ENCODE results near the gene ROCK2. TPM values are rescaled to one million over a fixed set of nuclear protein-coding genes. Genes with fewer than 3 reads are reported as not detected.

The ROCK2 gene
- total RNA-seq, 3 donors from 2014 or later (not counting 1 experiment from before 2014, with no cell fraction given), result 19.9 to 28.2 (median 21.9) TPM

GRCh38 chr2:11160256-11160655 lies 184.2 kb downstream of the ROCK2 start:
- intact Hi-C loops (cut with micrococcal nuclease), result no loop called here
- TF ChIP-seq, protein P1, sequence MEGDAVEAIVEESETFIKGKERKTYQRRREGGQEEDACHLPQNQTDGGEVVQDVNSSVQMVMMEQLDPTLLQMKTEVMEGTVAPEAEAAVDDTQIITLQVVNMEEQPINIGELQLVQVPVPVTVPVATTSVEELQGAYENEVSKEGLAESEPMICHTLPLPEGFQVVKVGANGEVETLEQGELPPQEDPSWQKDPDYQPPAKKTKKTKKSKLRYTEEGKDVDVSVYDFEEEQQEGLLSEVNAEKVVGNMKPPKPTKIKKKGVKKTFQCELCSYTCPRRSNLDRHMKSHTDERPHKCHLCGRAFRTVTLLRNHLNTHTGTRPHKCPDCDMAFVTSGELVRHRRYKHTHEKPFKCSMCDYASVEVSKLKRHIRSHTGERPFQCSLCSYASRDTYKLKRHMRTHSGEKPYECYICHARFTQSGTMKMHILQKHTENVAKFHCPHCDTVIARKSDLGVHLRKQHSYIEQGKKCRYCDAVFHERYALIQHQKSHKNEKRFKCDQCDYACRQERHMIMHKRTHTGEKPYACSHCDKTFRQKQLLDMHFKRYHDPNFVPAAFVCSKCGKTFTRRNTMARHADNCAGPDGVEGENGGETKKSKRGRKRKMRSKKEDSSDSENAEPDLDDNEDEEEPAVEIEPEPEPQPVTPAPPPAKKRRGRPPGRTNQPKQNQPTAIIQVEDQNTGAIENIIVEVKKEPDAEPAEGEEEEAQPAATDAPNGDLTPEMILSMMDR (IDR thresholded peaks at IDR 0.05), result no peak
- H3K9me3 ChIP-seq (ENCODE audit: control insufficient read depth, insufficient read depth, low read length), result no peaks in the 10 kb centered on the region
- H3K27ac Mint-ChIP-seq, result peak overlapping the region; percentile 74 to 75
- H3K4me1 ChIP-seq (ENCODE audit: control insufficient read depth, insufficient read depth, low read length), result peaks cover 37% of the 10 kb centered on the region
- no peaks in the 10 kb centered on the region for H3K9me3 Mint-ChIP-seq
- H3K36me3 ChIP-seq (ENCODE audit: control insufficient read depth, insufficient read depth, low read length), result peaks cover 3% of the 10 kb centered on the region
- 88% methylated on average over 13 of the region's 13 CpGs for WGBS (ENCODE audit: insufficient coverage)
- no peak overlapping the region for H3K4me3 ChIP-seq (ENCODE audit: low read length)
- no peaks in the 10 kb centered on the region for H3K27me3 Mint-ChIP-seq (ENCODE audit: low read depth in 2 of 2)
- H3K4me3 Mint-ChIP-seq, result no peak overlapping the region
- DNase-seq (no peak), ATAC-seq (no peak)
- no peak overlapping the region for H3K27ac ChIP-seq (ENCODE audit: low read length)
- H3K27me3 ChIP-seq (ENCODE audit: control insufficient read depth, insufficient read depth, low read length), result no peaks in the 10 kb centered on the region
- H3K4me1 Mint-ChIP-seq, result peaks cover 13 to 44% of the 10 kb centered on the region in 2 donors
- no peaks in the 10 kb centered on the region for H3K36me3 Mint-ChIP-seq

DNA sequence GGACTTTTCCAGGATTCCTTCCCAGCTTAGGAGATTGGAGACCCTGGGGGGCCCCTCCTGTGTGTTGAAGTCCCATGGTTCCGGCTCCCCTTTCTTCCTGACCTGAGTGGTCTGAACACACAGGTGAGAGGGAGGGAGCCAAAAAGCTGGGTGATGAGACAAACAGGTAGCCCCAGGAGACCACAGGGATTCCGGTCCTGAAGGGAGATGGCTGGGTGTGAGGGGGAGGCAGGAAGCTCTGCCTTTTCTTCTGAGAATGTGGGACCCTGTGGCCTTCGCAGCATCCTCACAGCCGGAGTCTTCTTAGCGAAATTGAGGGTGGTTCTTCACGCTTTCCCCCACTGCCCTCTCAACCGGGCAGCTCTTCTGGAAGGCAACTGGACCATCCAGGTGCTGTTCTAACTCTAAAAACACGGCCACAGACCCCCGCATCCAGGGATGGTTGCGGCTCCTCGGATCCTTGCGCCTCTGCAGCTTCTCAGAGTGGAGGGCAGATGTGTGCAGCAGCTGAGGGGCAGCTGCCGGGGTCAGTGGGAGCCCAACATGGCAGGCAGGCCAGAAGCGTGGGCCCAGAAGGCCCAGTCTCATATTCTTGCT lies 184.8 kb downstream of the ROCK2 start:
- Mint-ChIP-seq H3K27me3 (ENCODE audit: low read depth in 2 of 2) (no peaks in the 10 kb centered on the region), H3K9me3 (no peaks in the 10 kb centered on the region), H3K36me3 (no peaks in the 10 kb centered on the region), H3K4me1 (peaks cover 13 to 44% of the 10 kb centered on the region in 2 donors), H3K4me3 (no peak overlapping the region), H3K27ac (peak overlapping the region in 1 of 2 donors; percentile 75)
- H3K9me3 ChIP-seq (ENCODE audit: control insufficient read depth, insufficient read depth, low read length), result no peaks in the 10 kb centered on the region
- 96% methylated on average over 14 of the region's 14 CpGs for WGBS (ENCODE audit: insufficient coverage)
- ATAC-seq (no peak), DNase-seq (no peak)
- H3K36me3 ChIP-seq (ENCODE audit: control insufficient read depth, insufficient read depth, low read length), result peaks cover 3% of the 10 kb centered on the region
- no peak overlapping the region for H3K27ac ChIP-seq (ENCODE audit: low read length)
- no peak overlapping the region for H3K4me3 ChIP-seq (ENCODE audit: low read length)
- TF ChIP-seq, protein P1 (IDR thresholded peaks at IDR 0.05), result no peak
- H3K27me3 ChIP-seq (ENCODE audit: control insufficient read depth, insufficient read depth, low read length), result no peaks in the 10 kb centered on the region
- peaks cover 39% of the 10 kb centered on the region for H3K4me1 ChIP-seq (ENCODE audit: control insufficient read depth, insufficient read depth, low read length)
- intact Hi-C loops (cut with micrococcal nuclease), result loop anchor here (5.0 to 10.0 kb wide), 2 partner anchors 185 to 308 kb away; partner anchors contain the start of genes E2F6 and ROCK2

GRCh38 chr2:11158916-11159573 lies 185.4 kb downstream of the ROCK2 start:
- TF ChIP-seq, protein P1 (IDR thresholded peaks at IDR 0.05), result no peak
- no peaks in the 10 kb centered on the region for H3K9me3 ChIP-seq (ENCODE audit: control insufficient read depth, insufficient read depth, low read length)
- WGBS (ENCODE audit: insufficient coverage), result 93% methylated on average over 14 of the region's 14 CpGs
- H3K9me3 Mint-ChIP-seq, result no peaks in the 10 kb centered on the region
- H3K4me3 Mint-ChIP-seq, result no peak overlapping the region
- no peaks in the 10 kb centered on the region for H3K36me3 Mint-ChIP-seq
- H3K27ac Mint-ChIP-seq, result no peak overlapping the region
- H3K36me3 ChIP-seq (ENCODE audit: control insufficient read depth, insufficient read depth, low read length), result peaks cover 3% of the 10 kb centered on the region
- H3K27me3 ChIP-seq (ENCODE audit: control insufficient read depth, insufficient read depth, low read length), result no peaks in the 10 kb centered on the region
- ATAC-seq (no peak), DNase-seq (no peak)
- no peak overlapping the region for H3K27ac ChIP-seq (ENCODE audit: low read length)
- peaks cover 45% of the 10 kb centered on the region for H3K4me1 ChIP-seq (ENCODE audit: control insufficient read depth, insufficient read depth, low read length)
- intact Hi-C loops (cut with micrococcal nuclease), result loop anchor here (5.0 to 10.0 kb wide), 2 partner anchors 186 to 308 kb away; partner anchors contain the start of genes E2F6 and ROCK2
- H3K4me1 Mint-ChIP-seq, result peaks cover 19 to 44% of the 10 kb centered on the region in 2 donors
- no peak overlapping the region for H3K4me3 ChIP-seq (ENCODE audit: low read length)
- no peaks in the 10 kb centered on the region for H3K27me3 Mint-ChIP-seq (ENCODE audit: low read depth in 2 of 2)
